Inferior parietal cortex (tissue), 1 donor: ENCODE data around the gene CCDC8.
"Not testable (repeated sequence)": the region's sequence is repeated elsewhere in the genome, so short reads cannot be mapped to it uniquely, and the experiment has no call there.

Experiments used
- DNase-seq: peaks from one replicate; pipeline ENCODE4 v3.0.0-alpha.2; 2016; ENCODE audit errors: extremely low spot score

Gene CCDC8

GRCh38 chr19:46383171-46383815 is 30.1 kb downstream of the CCDC8 start:
- no peak for DNase-seq

GRCh38 chr19:46381756-46382345 is 31.5 kb downstream of the CCDC8 start:
- no peak for DNase-seq

- no peak for DNase-seq
Observed at GRCh38 chr19:46381346-46381745, 32.0 kb downstream of the CCDC8 start.

GRCh38 chr19:46380690-46381089 is 32.7 kb downstream of the CCDC8 start:
- no peak for DNase-seq

GRCh38 chr19:46378268-46378667 is 35.1 kb downstream of the CCDC8 start:
- DNase-seq = no peak

- no peak for DNase-seq
Observed at GRCh38 chr19:46376241-46377153, 36.9 kb downstream of the CCDC8 start.

GRCh38 chr19:46375476-46376067 is 37.8 kb downstream of the CCDC8 start:
- not testable (repeated sequence) for DNase-seq

GRCh38 chr19:46374536-46375475 is 38.6 kb downstream of the CCDC8 start:
- no peak for DNase-seq

GRCh38 chr19:46373491-46374359 is 39.6 kb downstream of the CCDC8 start:
- DNase-seq = no peak

GRCh38 chr19:46372901-46373490 is 40.4 kb downstream of the CCDC8 start:
- DNase-seq = no peak

GRCh38 chr19:46371371-46371901 is 41.9 kb downstream of the CCDC8 start:
- DNase-seq = no peak

- no peak for DNase-seq
Observed at GRCh38 chr19:46369817-46370216, 43.5 kb downstream of the CCDC8 start.

GRCh38 chr19:46368116-46368515 is 45.2 kb downstream of the CCDC8 start:
- no peak for DNase-seq

GRCh38 chr19:46367426-46367825 is 45.9 kb downstream of the CCDC8 start:
- no peak for DNase-seq

- DNase-seq = no peak
Observed at GRCh38 chr19:46366620-46367292, 46.6 kb downstream of the CCDC8 start.

GRCh38 chr19:46365561-46365960 is 47.8 kb downstream of the CCDC8 start:
- no peak for DNase-seq

- no peak for DNase-seq
Observed at GRCh38 chr19:46364359-46364758, 49.0 kb downstream of the CCDC8 start.

GRCh38 chr19:46361915-46362314 is 51.4 kb downstream of the CCDC8 start:
- no peak for DNase-seq
